GM21786 (cell line): ENCODE results near the gene KLHL21.

ENCODE experiments used
- ATAC-seq: cut with Tn5 transposase; IDR thresholded peaks from one replicate; pipeline ENCODE4 v1.9.1; 2021; ENCODE audit not compliant: unreplicated experiment

KLHL21 gene

DNA sequence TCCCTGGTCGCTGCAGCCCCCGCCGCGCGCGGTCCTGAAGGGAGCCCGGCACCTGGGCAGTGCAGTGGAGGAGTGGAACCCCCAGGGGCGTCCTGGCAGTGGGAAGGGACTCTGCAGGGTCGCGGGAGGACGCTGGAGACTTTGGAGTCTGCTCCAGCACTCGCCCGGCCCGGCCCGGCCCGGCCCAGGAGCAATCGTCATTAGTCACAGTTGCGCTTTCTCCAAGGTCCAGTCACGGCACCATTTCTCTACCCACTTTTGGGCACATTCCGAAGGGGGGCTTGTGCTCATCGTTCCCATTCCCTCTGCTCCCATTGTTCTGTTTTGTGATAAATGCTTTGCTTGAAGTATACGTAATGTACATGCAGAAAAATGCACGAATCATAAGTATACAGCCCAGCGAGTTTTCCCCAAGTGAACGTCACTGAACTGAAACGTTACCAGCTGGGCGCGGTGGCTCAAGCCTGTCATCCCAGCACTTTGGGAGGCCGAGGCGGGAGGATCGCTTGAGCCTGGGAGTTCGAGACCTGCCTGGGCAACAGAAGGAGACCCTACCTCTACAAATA is 23.0 kb upstream of the KLHL21 start:
- ATAC-seq: peak; percentile 4

DNA sequence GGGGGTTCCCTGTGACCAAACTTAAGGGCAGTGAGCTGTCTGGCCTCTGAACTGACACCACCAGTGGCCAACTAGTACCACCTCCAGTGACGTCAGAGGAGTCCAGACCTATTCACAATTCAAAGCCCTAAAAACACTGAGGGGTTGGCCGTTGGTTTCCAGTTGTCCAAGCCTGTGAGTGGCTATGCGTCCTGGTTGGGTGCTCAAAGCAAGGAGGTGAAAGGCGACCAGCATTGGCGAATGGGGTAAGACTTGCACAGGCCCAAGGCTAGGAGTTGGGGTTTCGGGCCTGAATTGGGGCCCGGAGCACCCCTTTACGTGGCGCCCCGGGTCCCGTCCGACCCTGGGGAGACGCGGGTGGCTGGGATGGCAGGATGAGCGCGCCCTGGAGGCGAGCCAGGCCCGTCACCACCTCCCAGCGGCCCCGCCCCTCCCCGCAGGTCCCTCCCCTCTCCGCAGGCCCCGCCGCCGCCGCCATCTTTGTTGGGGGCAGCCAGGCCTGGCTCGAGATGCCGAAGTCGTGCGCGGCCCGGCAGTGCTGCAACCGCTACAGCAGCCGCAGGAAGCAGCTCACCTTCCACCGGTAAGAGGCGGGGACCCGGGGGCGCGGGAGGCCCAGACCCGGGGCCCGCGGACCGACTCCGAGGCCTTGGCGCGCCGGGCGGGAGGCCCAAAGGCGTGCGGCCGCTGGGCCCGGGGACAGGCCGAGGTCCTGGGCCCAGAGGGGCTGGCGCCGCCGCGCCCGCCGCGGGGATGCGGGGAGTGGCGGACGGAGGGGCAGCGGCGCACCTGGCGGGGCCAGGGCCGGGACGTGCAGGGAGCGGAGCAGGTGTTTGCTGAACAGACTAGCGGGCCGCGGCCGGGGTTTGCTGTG is 22.3 kb upstream of the KLHL21 start, which contains the start of gene THAP3:
THAP3 (plus strand) TSS at position 159 of the 874 bp plus-strand sequence; CDS start at position 510, 351 bp downstream.
- peak; percentile 75 for ATAC-seq

DNA sequence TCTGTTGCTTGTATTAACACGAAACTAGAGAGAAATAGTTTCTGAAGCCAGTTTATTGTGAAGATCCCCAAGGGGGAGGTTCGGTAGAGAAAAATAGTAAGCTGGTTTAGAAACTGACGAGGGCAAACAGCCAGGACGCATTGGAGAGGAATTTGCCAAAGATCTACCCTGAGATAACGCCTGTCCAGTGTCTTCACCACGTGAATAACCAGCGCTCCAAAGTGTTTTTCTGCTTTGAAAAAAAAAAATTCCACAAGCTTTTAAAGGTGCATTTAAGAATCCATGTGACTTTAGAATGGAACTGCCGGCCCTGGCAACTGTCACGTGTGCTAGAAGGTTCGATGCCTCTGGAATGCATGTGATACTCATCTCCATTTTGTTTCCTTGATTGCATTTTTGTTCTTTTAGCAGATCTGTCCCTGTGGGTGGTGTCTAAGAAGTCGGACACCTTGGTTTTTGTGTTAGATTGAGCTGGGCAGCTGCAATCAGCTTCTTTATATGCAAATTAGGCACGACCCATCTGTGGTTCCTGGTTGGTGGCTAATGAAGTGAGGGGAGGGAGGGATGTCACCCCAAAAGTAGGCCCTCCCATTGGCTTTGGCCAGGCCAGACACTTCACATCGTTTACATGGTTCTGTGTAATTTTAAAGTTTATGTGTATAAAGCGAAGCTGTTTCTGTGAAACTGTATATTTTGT is 20.7 kb upstream of the KLHL21 start:
- no peak for ATAC-seq

DNA sequence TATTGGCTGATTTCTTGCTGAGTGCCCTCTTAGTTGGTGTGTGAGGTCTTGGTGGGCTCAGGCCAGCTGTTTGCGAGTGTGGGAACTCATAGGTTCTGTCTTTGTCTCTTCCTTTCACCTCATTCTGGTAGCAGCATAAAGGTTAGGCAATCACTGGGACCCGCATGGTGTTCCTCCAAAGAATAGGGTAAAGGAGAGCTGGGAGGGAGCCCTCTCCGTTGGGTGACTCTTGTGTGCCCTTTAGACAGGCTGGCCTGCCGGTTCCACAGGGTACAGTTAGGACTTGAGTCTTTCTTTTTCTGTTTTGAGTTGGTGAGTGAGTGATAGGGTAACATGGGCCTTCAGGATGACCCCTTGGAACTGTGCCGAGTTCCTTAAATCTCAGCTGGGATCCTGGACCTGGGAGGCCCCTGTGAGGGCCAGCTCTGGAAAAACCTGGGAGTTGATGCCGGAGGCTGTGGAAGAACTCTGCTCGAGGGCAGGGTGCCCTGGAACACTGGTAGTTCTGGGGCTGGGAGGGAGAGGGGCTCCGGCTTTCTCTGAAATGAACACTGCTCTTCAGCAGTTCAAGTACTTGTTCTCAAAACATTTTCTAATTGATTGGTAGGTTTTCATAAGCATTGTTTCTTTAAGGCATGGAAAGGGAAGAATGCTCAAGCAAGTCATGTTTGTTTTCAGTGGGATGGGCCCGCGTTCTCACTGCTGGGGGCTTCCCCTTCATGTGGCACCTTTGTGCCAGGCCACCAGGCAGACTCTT is 19.9 kb upstream of the KLHL21 start:
- ATAC-seq: no peak

DNA sequence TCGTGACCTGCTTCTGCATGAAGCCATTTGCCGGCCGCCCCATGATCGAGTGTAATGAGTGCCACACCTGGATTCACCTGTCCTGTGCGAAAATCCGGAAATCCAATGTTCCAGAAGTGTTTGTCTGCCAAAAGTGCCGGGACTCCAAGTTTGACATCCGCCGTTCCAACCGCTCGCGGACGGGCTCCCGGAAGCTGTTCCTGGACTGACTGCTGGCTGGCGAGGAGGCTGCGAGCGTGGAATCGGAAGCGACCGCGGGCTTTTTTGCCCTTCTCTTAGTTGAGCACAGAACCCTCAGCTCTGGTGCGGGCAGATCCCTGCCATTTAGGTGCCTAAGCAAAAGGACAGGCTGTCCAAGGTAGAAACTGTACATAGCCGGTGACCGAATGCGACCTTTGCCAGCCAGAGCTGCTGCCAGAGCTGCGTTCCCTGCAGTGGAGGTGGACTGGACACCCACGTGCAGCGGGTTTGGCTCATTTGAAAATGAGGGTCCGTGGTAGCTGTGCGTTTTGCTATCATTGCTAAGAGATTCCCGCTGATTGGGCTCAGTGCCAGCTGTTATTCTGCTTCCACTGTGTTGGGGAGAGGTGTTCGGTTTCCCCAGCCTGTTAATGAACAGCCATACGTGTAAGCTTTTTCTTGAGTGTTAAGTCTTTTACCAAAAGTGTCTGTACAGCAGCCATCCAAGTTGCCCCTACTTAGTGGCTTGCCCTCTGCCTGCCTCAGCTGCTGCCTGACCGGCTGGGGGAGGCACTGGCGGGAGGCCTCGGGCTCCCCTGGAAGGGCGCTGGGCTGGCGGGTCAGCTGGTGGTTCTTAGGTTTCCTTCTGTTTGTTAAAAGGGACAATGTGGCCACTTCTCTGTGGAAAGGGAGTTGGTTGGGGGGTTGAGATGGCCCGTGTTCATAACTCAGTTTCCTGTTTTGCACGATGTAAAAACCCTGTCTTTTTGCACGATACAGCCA is 19.0 kb upstream of the KLHL21 start:
- no peak for ATAC-seq

DNA sequence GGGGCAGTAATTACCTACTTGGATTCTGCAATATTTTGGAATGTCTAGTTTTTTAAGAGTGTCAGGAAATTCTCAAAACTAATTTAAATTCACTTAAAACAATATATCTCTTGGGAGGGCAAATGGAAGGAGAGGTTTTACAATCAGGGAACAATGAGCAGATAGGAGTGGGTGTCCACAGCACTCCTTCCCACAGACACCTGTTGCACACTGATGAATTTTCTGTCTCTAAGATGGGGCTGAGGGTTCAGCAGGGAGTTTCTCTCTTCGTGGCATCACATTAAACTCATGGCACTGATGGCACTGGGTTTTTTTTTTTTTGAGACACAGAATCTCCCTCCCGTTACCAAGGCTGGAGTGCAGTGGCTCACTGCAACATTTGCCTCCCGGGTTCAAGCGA is 16.4 kb upstream of the KLHL21 start:
- ATAC-seq: no peak

DNA sequence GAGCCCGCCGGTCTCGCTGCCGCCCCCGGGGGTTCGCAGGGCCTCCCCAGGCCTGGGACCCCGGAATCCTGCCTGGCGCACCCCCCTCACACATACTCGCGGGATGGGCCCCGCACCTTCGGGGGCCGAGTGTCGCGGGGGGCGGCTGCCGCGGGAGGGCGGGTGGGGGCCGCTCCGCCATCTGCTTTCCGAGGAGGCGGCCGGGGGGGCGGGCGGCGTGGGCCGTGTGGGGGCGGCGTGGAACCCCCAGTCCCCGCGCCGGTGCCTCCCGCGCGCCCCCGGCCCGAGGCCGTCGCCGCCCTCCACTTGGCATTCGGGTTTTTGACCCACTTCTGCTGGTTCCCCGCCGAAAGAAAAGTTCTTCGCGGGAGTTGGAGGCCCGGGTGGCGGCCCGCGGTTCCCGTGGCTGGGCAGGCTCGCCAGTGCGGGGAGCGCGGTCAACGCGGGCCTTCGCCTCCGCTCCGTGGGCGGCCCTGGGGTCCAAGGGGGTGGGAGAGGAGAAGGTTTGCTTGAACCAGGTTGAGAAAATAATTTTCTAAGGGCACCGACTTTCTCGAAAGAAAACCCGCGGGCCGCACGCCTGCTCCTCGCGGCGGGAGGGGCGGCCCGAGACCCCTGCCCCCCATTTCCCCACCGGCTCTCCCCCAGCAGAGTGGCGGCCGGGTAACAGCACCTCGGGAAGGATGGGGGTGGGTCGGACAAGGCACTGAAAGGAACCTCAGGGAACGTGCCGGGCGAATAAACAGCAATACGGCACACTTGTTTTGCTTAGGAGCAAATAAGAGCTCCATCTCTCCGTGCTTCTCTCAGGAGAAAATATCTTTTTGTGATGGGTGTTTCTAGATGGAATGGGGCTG is 12.5 kb upstream of the KLHL21 start:
- no peak for ATAC-seq

DNA sequence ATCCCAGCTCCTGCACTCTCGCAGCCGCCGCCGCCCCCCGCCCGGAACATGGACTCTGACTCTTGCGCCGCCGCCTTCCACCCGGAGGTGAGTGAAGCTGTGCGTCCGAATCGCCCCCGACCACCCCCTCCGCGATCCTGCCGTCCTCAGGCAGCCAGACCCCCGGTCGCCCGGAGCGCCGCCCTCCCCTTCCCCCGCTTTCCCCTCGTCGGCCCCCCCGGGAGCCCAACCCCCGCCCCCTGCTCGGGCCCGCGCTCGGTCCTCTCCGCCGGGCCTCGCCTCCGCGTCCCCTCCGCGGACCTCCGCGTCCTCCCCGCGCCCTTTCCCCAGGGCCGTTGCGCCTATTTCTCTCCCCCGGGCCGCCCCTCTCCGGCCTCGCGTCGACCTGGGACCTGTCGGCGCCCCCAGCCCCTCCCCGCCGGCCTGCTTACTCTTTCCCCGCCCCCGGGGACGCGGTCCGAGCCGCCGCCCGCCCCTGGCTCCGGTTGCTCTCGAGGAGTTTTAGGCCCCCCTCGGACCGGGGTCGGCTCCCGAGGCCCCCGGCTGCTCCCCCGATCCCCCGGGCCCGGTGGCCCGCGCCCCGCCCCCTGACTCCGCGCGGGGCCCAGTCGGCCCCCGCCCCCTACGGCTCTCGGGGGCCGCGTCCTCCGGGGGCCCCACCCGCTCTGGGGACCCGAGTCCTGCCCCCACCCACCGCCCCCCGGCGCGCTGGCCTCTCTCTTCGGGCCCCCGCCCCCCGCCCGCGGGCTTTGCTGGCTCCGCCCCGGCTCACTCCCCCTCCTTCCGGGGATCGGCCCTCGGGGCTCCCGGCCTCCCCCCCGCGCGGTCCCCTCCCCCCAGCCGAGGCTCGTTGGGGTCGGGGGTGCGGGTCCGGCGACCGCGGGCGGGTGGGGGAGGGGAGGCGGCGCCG is 11.6 kb upstream of the KLHL21 start:
- ATAC-seq: no peak

DNA sequence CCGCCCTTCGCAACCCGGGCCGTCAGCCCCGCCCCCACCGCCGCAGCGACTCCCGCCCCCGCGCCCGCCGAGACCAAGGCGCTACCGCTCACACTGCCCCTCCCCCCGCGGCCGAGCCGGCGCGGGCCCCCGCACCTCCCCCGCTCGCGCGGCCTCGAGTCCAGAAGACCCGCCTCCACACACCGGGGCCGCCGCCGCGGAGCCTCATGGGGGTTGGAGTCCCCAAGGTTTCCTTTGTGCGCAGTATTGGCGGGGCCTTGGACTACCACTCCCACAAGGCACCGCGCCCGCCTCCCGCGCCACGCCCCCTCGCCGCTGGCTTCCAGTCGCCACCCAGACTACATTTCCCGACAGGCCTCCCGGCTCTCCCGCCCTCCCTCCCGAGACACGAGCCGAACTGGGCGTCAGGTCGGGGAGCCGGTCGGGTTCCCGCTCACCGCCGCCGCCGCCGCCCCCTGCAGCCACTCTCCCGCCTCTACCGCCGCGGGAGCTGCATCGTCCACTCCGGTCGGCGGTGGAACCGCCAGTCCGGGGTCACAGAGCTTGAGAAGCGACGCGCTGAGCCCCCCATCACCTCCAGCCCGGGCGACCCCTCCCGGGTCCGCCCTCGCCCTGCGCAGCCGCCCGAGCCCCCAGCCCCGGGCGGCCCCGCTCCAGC is 10.8 kb upstream of the KLHL21 start, which contains the start of gene PHF13:
PHF13 (plus strand) TSS at position 371 of the 658 bp plus-strand sequence. CDS start 336 bp downstream, outside the sequence.
- ATAC-seq: peak; percentile 85

DNA sequence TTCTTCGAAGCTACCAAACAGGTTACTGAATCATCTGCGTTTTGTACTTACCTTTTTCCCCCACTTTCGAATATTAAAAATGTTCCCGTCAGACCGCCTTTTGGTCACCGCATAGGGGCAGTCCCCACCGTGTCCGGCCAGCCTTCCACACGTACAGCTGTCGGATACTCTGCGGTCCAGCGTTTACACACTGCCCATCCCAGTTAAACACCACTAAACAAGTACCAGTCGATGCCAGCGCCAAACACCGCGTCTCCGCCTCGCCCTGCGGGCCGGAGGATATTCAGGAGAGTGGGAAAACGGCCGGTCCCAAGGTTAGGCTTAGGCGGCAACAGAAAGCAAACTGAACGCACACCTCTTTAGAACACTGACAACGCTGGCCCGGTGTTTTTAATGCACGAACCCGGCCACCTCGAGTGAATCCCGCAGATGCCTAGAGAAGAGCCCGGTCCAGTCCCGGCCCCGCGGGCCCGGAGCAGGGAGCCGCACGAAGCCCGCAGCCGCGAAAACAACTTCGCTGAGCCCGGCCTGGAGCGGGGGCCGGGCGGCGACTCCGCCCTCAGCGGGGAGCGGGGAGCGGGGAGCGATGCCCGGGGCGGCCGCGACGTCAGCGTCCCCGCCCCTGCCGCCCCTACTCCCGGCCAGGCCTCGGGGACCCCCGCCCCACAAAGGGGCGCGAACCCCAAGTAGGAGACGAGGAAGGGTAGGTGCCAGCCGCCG is 10.1 kb upstream of the KLHL21 start:
- ATAC-seq: peak; percentile 28

DNA sequence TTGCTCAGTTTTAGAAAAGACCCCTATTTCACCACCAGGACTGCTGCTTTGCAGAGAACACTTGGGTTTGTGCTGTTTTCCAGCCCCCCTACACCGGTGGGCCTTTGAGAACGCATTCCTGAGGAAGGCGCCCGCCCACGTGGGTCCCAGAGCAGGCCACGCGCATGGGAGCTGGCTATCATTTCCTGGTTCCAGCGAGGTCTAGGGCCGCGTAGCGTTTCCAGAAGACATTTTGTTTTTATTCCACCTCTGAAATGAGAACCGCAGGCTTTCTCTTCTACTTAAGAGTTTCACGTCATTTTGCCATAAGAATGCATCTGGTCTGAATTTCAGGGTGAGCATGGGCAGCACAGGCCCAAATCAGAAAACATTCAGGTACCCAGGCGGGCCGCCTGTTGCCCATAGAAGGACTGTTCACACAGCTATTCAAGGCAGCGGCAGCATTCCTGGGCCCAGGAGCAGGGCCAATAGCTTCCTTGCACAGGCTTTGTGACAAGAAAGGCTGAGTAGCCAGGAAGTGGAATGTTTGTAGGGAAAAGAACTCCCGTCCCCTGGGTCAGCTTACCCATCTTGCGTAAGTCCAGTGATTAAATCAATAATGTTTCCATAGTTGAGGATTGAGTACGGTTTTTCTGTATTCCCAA is 1.4 kb upstream of the KLHL21 start:
- ATAC-seq: no peak

DNA sequence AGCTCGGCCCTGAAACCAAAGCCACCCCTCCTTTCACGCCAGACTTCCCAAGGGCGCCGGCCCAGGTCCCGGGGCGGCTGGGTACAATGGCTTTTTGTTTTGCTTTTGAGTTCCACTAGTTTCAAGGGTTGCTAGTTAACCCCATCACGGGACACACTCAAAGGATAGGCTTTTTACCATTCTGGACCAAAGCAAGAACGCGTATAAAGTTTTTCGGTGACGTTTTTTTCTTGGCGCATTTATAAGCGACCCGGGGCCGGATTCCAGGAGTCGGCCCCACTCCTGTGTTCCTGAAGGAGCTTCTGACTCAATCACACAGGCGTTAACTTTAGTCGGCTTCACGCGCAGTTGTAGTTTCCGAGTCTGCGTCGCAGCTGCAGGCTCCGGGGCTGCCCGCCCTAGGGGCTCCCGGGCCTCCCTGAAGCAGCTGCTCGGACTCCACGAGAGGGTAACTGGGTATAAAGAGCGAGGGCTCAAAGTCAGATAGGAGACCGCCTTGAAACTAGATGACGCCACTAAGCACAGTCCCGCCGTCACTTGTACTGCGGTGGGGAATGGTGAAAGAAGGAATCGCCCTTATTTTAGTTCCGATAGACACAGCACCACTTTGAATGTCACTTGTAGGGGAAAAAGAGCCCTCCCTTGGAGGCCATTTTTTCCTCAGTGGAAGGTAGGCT is 707 bp upstream of the KLHL21 start:
- ATAC-seq: peak; percentile 23

DNA sequence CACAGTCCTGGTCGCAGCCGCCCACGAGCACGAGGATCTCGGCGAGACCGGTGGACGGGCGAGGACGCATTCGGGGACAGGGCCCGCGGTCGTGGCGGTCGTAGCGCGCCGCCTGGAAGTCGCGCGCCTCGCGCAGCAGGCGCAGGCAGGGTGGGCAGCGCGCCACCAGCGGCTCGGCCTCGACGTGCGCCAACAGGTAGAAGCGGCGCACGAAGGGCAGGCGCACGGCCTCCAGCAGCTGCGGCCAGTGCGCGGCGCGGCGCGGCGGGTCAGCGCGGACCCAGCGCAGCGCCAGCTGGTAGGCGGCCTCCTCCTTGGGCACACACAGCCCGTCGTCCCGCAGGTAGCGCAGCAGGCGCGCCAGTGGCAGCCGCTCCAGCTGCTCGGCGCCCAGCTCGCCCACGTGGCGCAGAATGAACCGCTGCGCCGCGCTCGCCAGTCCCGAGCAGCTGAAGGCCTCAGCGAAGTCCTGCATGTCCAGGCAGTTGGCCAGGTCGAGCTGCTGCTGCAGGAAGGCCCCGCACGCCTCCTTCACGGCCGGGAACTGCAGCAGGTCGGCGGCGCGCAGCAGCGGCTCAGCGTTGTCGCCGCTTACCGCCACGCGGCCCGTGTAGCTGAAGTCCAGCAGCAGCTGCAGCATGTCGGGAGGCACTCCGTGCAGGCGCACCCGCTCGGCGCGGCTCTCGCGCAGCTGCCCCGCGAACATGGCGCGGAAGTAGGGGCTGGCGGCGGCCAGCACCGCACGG is 573 bp downstream of the KLHL21 start:
- peak; percentile 25 for ATAC-seq

DNA sequence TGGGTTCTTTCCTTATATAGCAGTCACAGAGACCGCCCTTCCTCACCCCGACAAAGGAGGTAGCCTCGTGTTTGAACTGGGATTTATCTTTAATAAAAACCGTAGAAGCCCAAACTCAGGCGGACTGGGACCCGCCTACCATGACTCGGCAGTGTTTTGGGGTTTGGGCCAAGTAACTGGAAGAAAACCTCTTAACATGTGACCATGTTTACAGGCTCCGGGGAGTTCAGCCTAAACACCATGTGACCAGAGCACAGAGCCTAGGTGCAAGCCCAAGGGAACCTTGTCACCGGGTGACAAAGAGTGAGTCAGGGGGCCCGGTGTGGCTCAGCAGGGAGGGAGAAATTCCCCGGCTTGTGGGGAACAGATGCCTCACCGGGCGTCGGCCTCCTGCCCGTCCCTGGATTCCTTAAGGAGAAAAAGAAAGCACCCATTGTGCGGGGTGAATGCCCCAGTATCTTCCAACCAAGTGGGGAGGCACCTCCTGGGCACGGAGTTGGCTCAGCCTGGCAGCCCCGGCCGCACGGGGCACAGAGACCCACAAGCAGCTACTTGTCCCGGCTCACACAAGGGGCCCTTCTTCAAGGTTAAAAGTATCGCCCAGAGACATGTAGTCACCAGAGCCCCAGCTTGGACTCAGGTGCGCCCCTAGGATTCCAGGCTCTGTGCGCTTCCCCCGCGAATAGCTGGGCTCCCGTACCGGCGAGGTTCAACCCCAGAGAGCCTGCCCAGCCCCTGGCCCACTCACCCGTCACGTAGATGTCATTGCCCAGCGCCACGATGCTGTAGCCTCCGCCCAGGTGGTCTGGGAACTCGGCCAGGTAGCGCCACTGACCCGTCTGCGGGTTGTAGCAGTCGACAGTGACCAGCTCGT is 1.4 kb downstream of the KLHL21 start:
- peak; percentile 37 for ATAC-seq
